ENCODE results near the gene SEC22C.

DNA sequence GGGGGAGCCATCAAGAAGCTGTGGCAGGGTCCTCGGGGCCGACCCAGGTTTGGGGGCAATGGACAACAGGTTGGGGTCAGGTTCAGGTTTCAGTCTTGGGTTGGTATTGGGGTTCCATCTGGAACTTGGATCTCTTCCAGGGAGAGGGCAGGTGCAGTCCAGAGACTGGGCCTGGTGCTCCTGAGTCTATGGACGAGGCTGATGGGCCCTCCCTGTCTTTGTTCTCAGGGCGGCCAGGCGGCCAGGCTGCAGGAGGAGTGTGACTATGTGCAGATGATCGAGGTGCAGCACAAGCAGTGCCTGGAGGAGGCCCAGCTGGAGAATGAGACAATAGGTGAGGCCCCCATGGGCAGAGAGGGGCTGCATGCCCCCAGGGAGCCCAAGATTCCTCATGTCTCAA, 68.2 kb downstream of the SEC22C start:
- TF ChIP-seq, protein P1, sequence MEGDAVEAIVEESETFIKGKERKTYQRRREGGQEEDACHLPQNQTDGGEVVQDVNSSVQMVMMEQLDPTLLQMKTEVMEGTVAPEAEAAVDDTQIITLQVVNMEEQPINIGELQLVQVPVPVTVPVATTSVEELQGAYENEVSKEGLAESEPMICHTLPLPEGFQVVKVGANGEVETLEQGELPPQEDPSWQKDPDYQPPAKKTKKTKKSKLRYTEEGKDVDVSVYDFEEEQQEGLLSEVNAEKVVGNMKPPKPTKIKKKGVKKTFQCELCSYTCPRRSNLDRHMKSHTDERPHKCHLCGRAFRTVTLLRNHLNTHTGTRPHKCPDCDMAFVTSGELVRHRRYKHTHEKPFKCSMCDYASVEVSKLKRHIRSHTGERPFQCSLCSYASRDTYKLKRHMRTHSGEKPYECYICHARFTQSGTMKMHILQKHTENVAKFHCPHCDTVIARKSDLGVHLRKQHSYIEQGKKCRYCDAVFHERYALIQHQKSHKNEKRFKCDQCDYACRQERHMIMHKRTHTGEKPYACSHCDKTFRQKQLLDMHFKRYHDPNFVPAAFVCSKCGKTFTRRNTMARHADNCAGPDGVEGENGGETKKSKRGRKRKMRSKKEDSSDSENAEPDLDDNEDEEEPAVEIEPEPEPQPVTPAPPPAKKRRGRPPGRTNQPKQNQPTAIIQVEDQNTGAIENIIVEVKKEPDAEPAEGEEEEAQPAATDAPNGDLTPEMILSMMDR (conservative IDR thresholded peaks at IDR 0.05; ENCODE audit: low read depth in 2 of 2) = no peak
- no peak for TF ChIP-seq EZH2 (IDR thresholded peaks at IDR 0.05; ENCODE audit: low read depth, unreplicated experiment)
- no peak for TF ChIP-seq POLR2AphosphoS5 (IDR thresholded peaks at IDR 0.05; ENCODE audit: low read depth)
- TF ChIP-seq ZNF331 (CRISPR knock-in tag; IDR thresholded peaks at IDR 0.05; ENCODE audit: low read depth) = no peak
- TF ChIP-seq EZH2phosphoT487 (IDR thresholded peaks at IDR 0.05; ENCODE audit: unreplicated experiment) = no peak
- TF ChIP-seq, protein P2, sequence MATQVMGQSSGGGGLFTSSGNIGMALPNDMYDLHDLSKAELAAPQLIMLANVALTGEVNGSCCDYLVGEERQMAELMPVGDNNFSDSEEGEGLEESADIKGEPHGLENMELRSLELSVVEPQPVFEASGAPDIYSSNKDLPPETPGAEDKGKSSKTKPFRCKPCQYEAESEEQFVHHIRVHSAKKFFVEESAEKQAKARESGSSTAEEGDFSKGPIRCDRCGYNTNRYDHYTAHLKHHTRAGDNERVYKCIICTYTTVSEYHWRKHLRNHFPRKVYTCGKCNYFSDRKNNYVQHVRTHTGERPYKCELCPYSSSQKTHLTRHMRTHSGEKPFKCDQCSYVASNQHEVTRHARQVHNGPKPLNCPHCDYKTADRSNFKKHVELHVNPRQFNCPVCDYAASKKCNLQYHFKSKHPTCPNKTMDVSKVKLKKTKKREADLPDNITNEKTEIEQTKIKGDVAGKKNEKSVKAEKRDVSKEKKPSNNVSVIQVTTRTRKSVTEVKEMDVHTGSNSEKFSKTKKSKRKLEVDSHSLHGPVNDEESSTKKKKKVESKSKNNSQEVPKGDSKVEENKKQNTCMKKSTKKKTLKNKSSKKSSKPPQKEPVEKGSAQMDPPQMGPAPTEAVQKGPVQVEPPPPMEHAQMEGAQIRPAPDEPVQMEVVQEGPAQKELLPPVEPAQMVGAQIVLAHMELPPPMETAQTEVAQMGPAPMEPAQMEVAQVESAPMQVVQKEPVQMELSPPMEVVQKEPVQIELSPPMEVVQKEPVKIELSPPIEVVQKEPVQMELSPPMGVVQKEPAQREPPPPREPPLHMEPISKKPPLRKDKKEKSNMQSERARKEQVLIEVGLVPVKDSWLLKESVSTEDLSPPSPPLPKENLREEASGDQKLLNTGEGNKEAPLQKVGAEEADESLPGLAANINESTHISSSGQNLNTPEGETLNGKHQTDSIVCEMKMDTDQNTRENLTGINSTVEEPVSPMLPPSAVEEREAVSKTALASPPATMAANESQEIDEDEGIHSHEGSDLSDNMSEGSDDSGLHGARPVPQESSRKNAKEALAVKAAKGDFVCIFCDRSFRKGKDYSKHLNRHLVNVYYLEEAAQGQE (IDR thresholded peaks at IDR 0.05; ENCODE audit: unreplicated experiment) = no peak
- no peak for TF ChIP-seq CREB1 (CRISPR knock-in tag; IDR thresholded peaks at IDR 0.05; ENCODE audit: low read depth)
- TF ChIP-seq, protein P3, sequence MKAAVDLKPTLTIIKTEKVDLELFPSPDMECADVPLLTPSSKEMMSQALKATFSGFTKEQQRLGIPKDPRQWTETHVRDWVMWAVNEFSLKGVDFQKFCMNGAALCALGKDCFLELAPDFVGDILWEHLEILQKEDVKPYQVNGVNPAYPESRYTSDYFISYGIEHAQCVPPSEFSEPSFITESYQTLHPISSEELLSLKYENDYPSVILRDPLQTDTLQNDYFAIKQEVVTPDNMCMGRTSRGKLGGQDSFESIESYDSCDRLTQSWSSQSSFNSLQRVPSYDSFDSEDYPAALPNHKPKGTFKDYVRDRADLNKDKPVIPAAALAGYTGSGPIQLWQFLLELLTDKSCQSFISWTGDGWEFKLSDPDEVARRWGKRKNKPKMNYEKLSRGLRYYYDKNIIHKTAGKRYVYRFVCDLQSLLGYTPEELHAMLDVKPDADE (IDR thresholded peaks at IDR 0.05) = no peak
- no peak for TF ChIP-seq ZNF114 (CRISPR knock-in tag; IDR thresholded peaks at IDR 0.05)
- TF ChIP-seq JUNB (IDR thresholded peaks at IDR 0.05; ENCODE audit: unreplicated experiment) = no peak
- TF ChIP-seq, protein P4, sequence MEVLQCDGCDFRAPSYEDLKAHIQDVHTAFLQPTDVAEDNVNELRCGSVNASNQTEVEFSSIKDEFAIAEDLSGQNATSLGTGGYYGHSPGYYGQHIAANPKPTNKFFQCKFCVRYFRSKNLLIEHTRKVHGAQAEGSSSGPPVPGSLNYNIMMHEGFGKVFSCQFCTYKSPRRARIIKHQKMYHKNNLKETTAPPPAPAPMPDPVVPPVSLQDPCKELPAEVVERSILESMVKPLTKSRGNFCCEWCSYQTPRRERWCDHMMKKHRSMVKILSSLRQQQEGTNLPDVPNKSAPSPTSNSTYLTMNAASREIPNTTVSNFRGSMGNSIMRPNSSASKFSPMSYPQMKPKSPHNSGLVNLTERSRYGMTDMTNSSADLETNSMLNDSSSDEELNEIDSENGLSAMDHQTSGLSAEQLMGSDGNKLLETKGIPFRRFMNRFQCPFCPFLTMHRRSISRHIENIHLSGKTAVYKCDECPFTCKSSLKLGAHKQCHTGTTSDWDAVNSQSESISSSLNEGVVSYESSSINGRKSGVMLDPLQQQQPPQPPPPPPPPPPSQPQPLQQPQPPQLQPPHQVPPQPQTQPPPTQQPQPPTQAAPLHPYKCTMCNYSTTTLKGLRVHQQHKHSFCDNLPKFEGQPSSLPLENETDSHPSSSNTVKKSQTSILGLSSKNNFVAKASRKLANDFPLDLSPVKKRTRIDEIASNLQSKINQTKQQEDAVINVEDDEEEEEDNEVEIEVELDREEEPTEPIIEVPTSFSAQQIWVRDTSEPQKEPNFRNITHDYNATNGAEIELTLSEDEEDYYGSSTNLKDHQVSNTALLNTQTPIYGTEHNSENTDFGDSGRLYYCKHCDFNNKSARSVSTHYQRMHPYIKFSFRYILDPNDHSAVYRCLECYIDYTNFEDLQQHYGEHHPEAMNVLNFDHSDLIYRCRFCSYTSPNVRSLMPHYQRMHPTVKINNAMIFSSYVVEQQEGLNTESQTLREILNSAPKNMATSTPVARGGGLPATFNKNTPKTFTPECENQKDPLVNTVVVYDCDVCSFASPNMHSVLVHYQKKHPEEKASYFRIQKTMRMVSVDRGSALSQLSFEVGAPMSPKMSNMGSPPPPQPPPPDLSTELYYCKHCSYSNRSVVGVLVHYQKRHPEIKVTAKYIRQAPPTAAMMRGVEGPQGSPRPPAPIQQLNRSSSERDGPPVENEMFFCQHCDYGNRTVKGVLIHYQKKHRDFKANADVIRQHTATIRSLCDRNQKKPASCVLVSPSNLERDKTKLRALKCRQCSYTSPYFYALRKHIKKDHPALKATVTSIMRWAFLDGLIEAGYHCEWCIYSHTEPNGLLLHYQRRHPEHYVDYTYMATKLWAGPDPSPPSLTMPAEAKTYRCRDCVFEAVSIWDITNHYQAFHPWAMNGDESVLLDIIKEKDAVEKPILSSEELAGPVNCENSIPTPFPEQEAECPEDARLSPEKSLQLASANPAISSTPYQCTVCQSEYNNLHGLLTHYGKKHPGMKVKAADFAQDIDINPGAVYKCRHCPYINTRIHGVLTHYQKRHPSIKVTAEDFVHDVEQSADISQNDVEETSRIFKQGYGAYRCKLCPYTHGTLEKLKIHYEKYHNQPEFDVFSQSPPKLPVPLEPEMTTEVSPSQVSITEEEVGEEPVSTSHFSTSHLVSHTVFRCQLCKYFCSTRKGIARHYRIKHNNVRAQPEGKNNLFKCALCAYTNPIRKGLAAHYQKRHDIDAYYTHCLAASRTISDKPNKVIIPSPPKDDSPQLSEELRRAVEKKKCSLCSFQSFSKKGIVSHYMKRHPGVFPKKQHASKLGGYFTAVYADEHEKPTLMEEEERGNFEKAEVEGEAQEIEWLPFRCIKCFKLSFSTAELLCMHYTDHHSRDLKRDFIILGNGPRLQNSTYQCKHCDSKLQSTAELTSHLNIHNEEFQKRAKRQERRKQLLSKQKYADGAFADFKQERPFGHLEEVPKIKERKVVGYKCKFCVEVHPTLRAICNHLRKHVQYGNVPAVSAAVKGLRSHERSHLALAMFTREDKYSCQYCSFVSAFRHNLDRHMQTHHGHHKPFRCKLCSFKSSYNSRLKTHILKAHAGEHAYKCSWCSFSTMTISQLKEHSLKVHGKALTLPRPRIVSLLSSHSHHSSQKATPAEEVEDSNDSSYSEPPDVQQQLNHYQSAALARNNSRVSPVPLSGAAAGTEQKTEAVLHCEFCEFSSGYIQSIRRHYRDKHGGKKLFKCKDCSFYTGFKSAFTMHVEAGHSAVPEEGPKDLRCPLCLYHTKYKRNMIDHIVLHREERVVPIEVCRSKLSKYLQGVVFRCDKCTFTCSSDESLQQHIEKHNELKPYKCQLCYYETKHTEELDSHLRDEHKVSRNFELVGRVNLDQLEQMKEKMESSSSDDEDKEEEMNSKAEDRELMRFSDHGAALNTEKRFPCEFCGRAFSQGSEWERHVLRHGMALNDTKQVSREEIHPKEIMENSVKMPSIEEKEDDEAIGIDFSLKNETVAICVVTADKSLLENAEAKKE (CRISPR knock-in tag; IDR thresholded peaks at IDR 0.05) = no peak
- no peak for TF ChIP-seq NANOG (IDR thresholded peaks at IDR 0.05; ENCODE audit: borderline replicate concordance)

Data from GM23338 (cell line).